PFSK-1 (cell line): Measurements from ENCODE around the gene PRPF6.

Experiments used
- FOXP2 ChIP-seq: optimal IDR thresholded peaks from 2 replicates; pipeline ENCODE3; 2011; ENCODE audit warnings: borderline replicate concordance, control low read depth, inconsistent platforms; ENCODE audit not compliant: insufficient read depth; ENCODE audit errors: extremely low read length, extremely low read depth
- POLR2AphosphoS5 ChIP-seq: IDR thresholded peaks from 2 replicates; pipeline ENCODE4 v1.6.1; 2012; ENCODE audit warnings: low read depth, mild to moderate bottlenecking, control low read depth, low read length, moderate library complexity
- REST ChIP-seq, 2 experiments: IDR thresholded peaks; 2 replicates each; pipeline versions ENCODE4 v1.6.1 to v1.8.0; 2011 to 2012; ENCODE audit warnings: low read depth in 2 of 2, low read length in 2 of 2, control low read depth in 1 of 2, inconsistent platforms in 1 of 2, mild to moderate bottlenecking in 1 of 2, moderate library complexity in 1 of 2; ENCODE audit not compliant: insufficient read depth in 1 of 2
- SIN3A ChIP-seq: IDR thresholded peaks from 2 replicates; pipeline ENCODE4 v1.6.1; 2012; ENCODE audit warnings: mild to moderate bottlenecking, low read length, moderate library complexity, borderline replicate concordance; ENCODE audit not compliant: insufficient read depth
- TAF1 ChIP-seq: IDR thresholded peaks from 2 replicates; pipeline ENCODE4 v1.6.1; 2012; ENCODE audit warnings: low read length, control low read depth, borderline replicate concordance; ENCODE audit not compliant: insufficient read depth

The PRPF6 gene

GRCh38 chr20:64035066-64035932 is 54.4 kb downstream of the PRPF6 start:
- TF ChIP-seq TAF1 (no peak), REST (IDR thresholded peaks at IDR 0.05; ENCODE audit: insufficient read depth in 1 of 2, low read depth in 2 of 2, low read length in 2 of 2) (no peak)

- TF ChIP-seq FOXP2 (no peak), TAF1 (no peak), SIN3A (no peak), POLR2AphosphoS5 (no peak), REST (IDR thresholded peaks at IDR 0.05; ENCODE audit: insufficient read depth in 1 of 2, low read depth in 2 of 2, low read length in 2 of 2) (no peak)
These were observed 55.0 kb downstream of the PRPF6 start, which contains the start of gene C20orf204 for GRCh38 chr20:64035933-64036345. C20orf204 (plus strand) TSS chr20:64036182; CDS start chr20:64036324, 142 bp downstream.

- TF ChIP-seq REST (IDR thresholded peaks at IDR 0.05; ENCODE audit: insufficient read depth in 1 of 2, low read depth in 2 of 2, low read length in 2 of 2) (no peak), TAF1 (no peak), SIN3A (no peak), FOXP2 (no peak), POLR2AphosphoS5 (no peak)
These were observed 55.6 kb downstream of the PRPF6 start for GRCh38 chr20:64036346-64037198.

GRCh38 chr20:64037199-64037497 is 56.2 kb downstream of the PRPF6 start:
- TF ChIP-seq REST (IDR thresholded peaks at IDR 0.05; ENCODE audit: insufficient read depth in 1 of 2, low read depth in 2 of 2, low read length in 2 of 2) (no peak), TAF1 (no peak), FOXP2 (no peak)
